ENCODE results near the gene TFAP2A.

DNA sequence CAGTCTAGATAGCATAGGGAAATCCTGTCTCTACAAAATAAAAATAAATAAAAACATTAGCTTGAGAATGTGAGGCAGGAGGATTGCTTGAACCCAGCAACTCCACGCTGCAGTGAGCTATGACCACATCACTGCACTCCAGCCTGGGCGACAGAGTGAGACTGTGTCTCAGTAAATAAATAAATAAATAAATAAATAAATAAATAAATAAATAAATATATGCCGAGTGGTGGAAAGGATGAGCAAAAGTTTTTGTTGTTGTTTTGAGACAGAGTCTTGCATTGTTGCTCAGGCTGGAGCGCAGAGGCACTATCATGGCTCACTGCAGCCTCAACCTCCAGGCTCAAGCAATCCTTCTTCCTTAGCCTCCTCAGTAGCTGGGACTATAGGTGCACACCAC is 53.4 kb downstream of the TFAP2A start:
- TF ChIP-seq POLR2A (IDR thresholded peaks at IDR 0.05; ENCODE audit: borderline replicate concordance, extremely low read depth, insufficient read depth, insufficient read length) (no peak), EZH2phosphoT487 (IDR thresholded peaks at IDR 0.05; ENCODE audit: borderline replicate concordance) (no peak), POLR2AphosphoS5 (IDR thresholded peaks at IDR 0.05; ENCODE audit: low read depth, low read length) (no peak), RAD21 (IDR thresholded peaks at IDR 0.05; ENCODE audit: low read depth) (no peak), JUND (IDR thresholded peaks at IDR 0.05) (no peak), TCF7L2 (IDR thresholded peaks at IDR 0.05; ENCODE audit: borderline replicate concordance, extremely low read depth, insufficient read depth, insufficient read length) (no peak), ZNF274 (IDR thresholded peaks at IDR 0.05; ENCODE audit: low read depth, low read length) (no peak), EGR1 (IDR thresholded peaks at IDR 0.05; ENCODE audit: low read depth) (no peak), EZH2 (IDR thresholded peaks at IDR 0.05) (no peak), CEBPB (IDR thresholded peaks at IDR 0.05; ENCODE audit: low read depth) (no peak)
- TF ChIP-seq, protein P1, sequence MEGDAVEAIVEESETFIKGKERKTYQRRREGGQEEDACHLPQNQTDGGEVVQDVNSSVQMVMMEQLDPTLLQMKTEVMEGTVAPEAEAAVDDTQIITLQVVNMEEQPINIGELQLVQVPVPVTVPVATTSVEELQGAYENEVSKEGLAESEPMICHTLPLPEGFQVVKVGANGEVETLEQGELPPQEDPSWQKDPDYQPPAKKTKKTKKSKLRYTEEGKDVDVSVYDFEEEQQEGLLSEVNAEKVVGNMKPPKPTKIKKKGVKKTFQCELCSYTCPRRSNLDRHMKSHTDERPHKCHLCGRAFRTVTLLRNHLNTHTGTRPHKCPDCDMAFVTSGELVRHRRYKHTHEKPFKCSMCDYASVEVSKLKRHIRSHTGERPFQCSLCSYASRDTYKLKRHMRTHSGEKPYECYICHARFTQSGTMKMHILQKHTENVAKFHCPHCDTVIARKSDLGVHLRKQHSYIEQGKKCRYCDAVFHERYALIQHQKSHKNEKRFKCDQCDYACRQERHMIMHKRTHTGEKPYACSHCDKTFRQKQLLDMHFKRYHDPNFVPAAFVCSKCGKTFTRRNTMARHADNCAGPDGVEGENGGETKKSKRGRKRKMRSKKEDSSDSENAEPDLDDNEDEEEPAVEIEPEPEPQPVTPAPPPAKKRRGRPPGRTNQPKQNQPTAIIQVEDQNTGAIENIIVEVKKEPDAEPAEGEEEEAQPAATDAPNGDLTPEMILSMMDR (IDR thresholded peaks at IDR 0.05 in 2 of 3, conservative IDR thresholded peaks at IDR 0.05 in 1 of 3; ENCODE audit: borderline replicate concordance in 1 of 3, insufficient read depth in 1 of 3, low read depth in 2 of 3, low read length in 2 of 3): no peak
- TF ChIP-seq, protein P2, sequence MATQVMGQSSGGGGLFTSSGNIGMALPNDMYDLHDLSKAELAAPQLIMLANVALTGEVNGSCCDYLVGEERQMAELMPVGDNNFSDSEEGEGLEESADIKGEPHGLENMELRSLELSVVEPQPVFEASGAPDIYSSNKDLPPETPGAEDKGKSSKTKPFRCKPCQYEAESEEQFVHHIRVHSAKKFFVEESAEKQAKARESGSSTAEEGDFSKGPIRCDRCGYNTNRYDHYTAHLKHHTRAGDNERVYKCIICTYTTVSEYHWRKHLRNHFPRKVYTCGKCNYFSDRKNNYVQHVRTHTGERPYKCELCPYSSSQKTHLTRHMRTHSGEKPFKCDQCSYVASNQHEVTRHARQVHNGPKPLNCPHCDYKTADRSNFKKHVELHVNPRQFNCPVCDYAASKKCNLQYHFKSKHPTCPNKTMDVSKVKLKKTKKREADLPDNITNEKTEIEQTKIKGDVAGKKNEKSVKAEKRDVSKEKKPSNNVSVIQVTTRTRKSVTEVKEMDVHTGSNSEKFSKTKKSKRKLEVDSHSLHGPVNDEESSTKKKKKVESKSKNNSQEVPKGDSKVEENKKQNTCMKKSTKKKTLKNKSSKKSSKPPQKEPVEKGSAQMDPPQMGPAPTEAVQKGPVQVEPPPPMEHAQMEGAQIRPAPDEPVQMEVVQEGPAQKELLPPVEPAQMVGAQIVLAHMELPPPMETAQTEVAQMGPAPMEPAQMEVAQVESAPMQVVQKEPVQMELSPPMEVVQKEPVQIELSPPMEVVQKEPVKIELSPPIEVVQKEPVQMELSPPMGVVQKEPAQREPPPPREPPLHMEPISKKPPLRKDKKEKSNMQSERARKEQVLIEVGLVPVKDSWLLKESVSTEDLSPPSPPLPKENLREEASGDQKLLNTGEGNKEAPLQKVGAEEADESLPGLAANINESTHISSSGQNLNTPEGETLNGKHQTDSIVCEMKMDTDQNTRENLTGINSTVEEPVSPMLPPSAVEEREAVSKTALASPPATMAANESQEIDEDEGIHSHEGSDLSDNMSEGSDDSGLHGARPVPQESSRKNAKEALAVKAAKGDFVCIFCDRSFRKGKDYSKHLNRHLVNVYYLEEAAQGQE (IDR thresholded peaks at IDR 0.05; ENCODE audit: low read depth): no peak
- TF ChIP-seq, protein P3, sequence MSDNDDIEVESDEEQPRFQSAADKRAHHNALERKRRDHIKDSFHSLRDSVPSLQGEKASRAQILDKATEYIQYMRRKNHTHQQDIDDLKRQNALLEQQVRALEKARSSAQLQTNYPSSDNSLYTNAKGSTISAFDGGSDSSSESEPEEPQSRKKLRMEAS (IDR thresholded peaks at IDR 0.05): no peak
